B cell (primary cell): ENCODE results near the gene DNAH12. TPM values are rescaled to one million over a fixed set of nuclear protein-coding genes. Genes with fewer than 3 reads are reported as not detected.
"Not testable (repeated sequence)": the region's sequence is repeated elsewhere in the genome, so short reads cannot be mapped to it uniquely, and the experiment has no call there.

Experiments
- ATAC-seq: fragments of 200-7000 bp; cut with Tn5 transposase; one replicate; pipeline ENCODE4 v1.10.0; 2021; ENCODE audit warnings: low read depth, mild to moderate bottlenecking, moderate number of reproducible peaks, moderate library complexity
- CTCF ChIA-PET: fragments of 350-600 bp; sonication (Branson Sonifier 250); formaldehyde crosslinking; loops from one replicate; lab custom pipeline; 2021; ENCODE audit warnings: antibody characterized with exemption, inconsistent platforms; lab: Charles Lee
- POLR2A ChIA-PET: fragments of 350-600 bp; sonication (Branson Sonifier 250); formaldehyde crosslinking; loops from one replicate; lab custom pipeline; 2021; ENCODE audit warnings: antibody characterized with exemption; lab: Charles Lee
- DNase-seq: peaks from one replicate; pipeline ENCODE4 v3.0.0; 2013
- H2AFZ ChIP-seq: 2 replicates; pipeline ENCODE4 v1.6.1; 2012; ENCODE audit warnings: mild to moderate bottlenecking, low read depth, low read length; ENCODE audit not compliant: insufficient read depth, poor library complexity, severe bottlenecking
- H3K27ac ChIP-seq, 2 donors: 1 replicate in 1 of 2; 2 replicates in 1 of 2; pipeline ENCODE4 v1.5.1; 2012 to 2013; ENCODE audit warnings: low read length in 2 of 2, mild to moderate bottlenecking in 2 of 2, moderate library complexity in 1 of 2
- H3K27me3 ChIP-seq, 4 experiments: fragments of 200-600 bp in 1 of 4; sonication (generic) in 1 of 4; replicated peaks in 1 of 4; 1 replicate in 2 of 4; 2 replicates in 2 of 4; pipeline versions ENCODE4 v1.6.1 to v1.7.0; 2013 to 2016; ENCODE audit warnings: low read length in 3 of 4, mild to moderate bottlenecking in 2 of 4, mixed read lengths in 1 of 4, moderate library complexity in 1 of 4; ENCODE audit not compliant: insufficient read depth in 4 of 4, control insufficient read depth in 3 of 4; ENCODE audit errors: control extremely low read depth in 1 of 4
- H3K36me3 ChIP-seq, 2 experiments: replicated peaks in 1 of 2; 1 replicate in 1 of 2; 2 replicates in 1 of 2; pipeline versions ENCODE4 v1.6.1 to v1.7.1; 2013; ENCODE audit warnings: low read length in 1 of 2; ENCODE audit not compliant: insufficient read depth in 2 of 2, control insufficient read depth in 1 of 2; ENCODE audit errors: control extremely low read depth in 1 of 2, extremely low read depth in 1 of 2
- H3K4me1 ChIP-seq, 2 donors: fragments of 200-600 bp in 1 of 2; sonication (generic) in 1 of 2; 1 replicate in 1 of 2; 2 replicates in 1 of 2; pipeline versions ENCODE4 v1.5.1 to v1.6.1; 2013 to 2017; ENCODE audit warnings: low read length in 2 of 2; ENCODE audit not compliant: control insufficient read depth in 2 of 2, insufficient read depth in 2 of 2
- H3K4me2 ChIP-seq: replicated peaks from 2 replicates; pipeline ENCODE3; 2012; ENCODE audit warnings: mild to moderate bottlenecking, low read depth, low read length; ENCODE audit not compliant: poor library complexity, severe bottlenecking
- H3K4me3 ChIP-seq, 5 experiments: fragments of 200-600 bp in 1 of 5; sonication (generic) in 1 of 5; 1 replicate in 3 of 5; 2 replicates in 2 of 5; pipeline versions ENCODE4 v1.5.1 to v1.7.0; 2011 to 2016; ENCODE audit warnings: low read length in 4 of 5, mild to moderate bottlenecking in 4 of 5, low read depth in 2 of 5, control low read depth in 1 of 5, moderate library complexity in 1 of 5; ENCODE audit not compliant: insufficient read depth in 1 of 5; ENCODE audit errors: control extremely low read depth in 1 of 5, extremely low read depth in 1 of 5
- H3K79me2 ChIP-seq: fragments of 200-600 bp; sonication (generic); one replicate; pipeline ENCODE4 v1.6.0; 2016; ENCODE audit warnings: low read length; ENCODE audit not compliant: control insufficient read depth, insufficient read depth
- H3K9ac ChIP-seq: fragments of 200-600 bp; sonication (generic); 2 replicates; pipeline ENCODE4 v1.6.1; 2017; ENCODE audit warnings: mild to moderate bottlenecking, low read length, moderate library complexity
- H3K9me3 ChIP-seq, 3 donors: one replicate each; pipeline versions ENCODE4 v1.6.1 to v1.7.1; 2013; ENCODE audit warnings: low read length in 2 of 3; ENCODE audit not compliant: control insufficient read depth in 2 of 3, insufficient read depth in 1 of 3; ENCODE audit errors: control extremely low read depth in 1 of 3
- H4K20me1 ChIP-seq: 2 replicates; pipeline ENCODE4 v1.6.0; 2012; ENCODE audit warnings: mild to moderate bottlenecking, low read length; ENCODE audit not compliant: insufficient read depth, control insufficient read depth, poor library complexity, severe bottlenecking
- H3K27ac Mint-ChIP-seq: one replicate; pipeline ENCODE4 v1.8.0; 2021; ENCODE audit warnings: mixed read lengths
- H3K27me3 Mint-ChIP-seq: one replicate; pipeline ENCODE4 v1.8.0; 2021; ENCODE audit warnings: mixed read lengths
- H3K4me1 Mint-ChIP-seq: one replicate; pipeline ENCODE4 v1.8.0; 2021; ENCODE audit warnings: mixed read lengths
- H3K4me3 Mint-ChIP-seq: one replicate; pipeline ENCODE4 v1.8.0; 2021; ENCODE audit warnings: mixed read lengths
- H3K9me3 Mint-ChIP-seq: one replicate; pipeline ENCODE4 v1.8.0; 2022; ENCODE audit warnings: mixed read lengths; ENCODE audit not compliant: insufficient read depth
- CTCF ChIP-seq: fragments of 200-600 bp; IDR thresholded peaks from one replicate; pipeline ENCODE4 v1.8.0; 2022; ENCODE audit warnings: antibody characterized with exemption, mild to moderate bottlenecking
- EZH2 ChIP-seq: IDR thresholded peaks from 2 replicates; pipeline ENCODE4 v1.6.1; 2012; ENCODE audit warnings: borderline replicate concordance, low read depth, mild to moderate bottlenecking, moderate library complexity, low read length; ENCODE audit not compliant: insufficient read depth, poor library complexity, severe bottlenecking
- WGBS: methylation state at CpG from one replicate; pipeline ENCODE4 v1.1.5; 2013; ENCODE audit warnings: missing lambda C conversion rate; ENCODE audit not compliant: insufficient coverage; 5-methylcytosine and 5-hydroxymethylcytosine counted together
- intact Hi-C: fragments of 100-400 bp; cut with micrococcal nuclease; formaldehyde crosslinking; loops from one replicate; pipeline ENCODE4 v1.10.0; 2022
- polyA plus RNA-seq: library from polyadenylated mRNA; depleted of rRNA; stranded (reverse); fragments of >200 nt; gene quantifications from 2 replicates; pipeline ENCODE4 v1.2.3, GENCODE V29; 2012
- total RNA-seq, 2 donors: library from RNA; stranded (reverse); fragments of 120-200 nt in 1 of 2; gene quantifications; 1 replicate in 1 of 2; 2 replicates in 1 of 2; pipeline versions ENCODE4 v1.2.3 to v1.2.4, GENCODE V29; 2013 to 2022

Gene DNAH12
- total and polyA plus RNA-seq, 2 donors (not counting 1 experiment from before 2014, with no cell fraction given) = 0.09 to 0.17 TPM

- TF ChIP-seq EZH2 (no peak), CTCF (no peak)
- Histone ChIP-seq H2AFZ (no peak overlapping the region), H3K27ac (no peak overlapping the region), H3K9ac (no peak overlapping the region), H3K27me3 (no peaks in the 10 kb centered on the region), H3K4me3 (no peak overlapping the region), H3K9me3 (peaks cover 3 to 9% (median 9%) of the 10 kb centered on the region in 3 donors), H3K4me1 (no peaks in the 10 kb centered on the region), H4K20me1 (no peaks in the 10 kb centered on the region), H3K4me2 (no peak overlapping the region), H3K79me2 (no peaks in the 10 kb centered on the region), H3K36me3 (no peaks in the 10 kb centered on the region)
- WGBS = no CpG with 5 or more reads among the region's 1 CpG
- H3K9me3 Mint-ChIP-seq = no peaks in the 10 kb centered on the region
- CTCF ChIA-PET = no interaction called here
- intact Hi-C loops = no loop called here
- no peak overlapping the region for H3K4me3 Mint-ChIP-seq
- H3K27ac Mint-ChIP-seq = no peak overlapping the region
- peaks cover 9% of the 10 kb centered on the region for H3K27me3 Mint-ChIP-seq
- no peaks in the 10 kb centered on the region for H3K4me1 Mint-ChIP-seq
- ATAC-seq = no peak
- no peak for DNase-seq
- POLR2A ChIA-PET = no interaction called here
Observed at GRCh38 chr3:57370341-57370740, 173.8 kb downstream of the DNAH12 start.

GRCh38 chr3:57365089-57365488 lies 179.1 kb downstream of the DNAH12 start:
- H3K9me3 Mint-ChIP-seq, H3K4me2 ChIP-seq, H3K9me3 ChIP-seq, H3K4me3 ChIP-seq, H3K4me1 ChIP-seq, POLR2A ChIA-PET, CTCF ChIA-PET, H3K4me1 Mint-ChIP-seq, H3K27ac Mint-ChIP-seq, intact Hi-C loops, H3K79me2 ChIP-seq, H3K36me3 ChIP-seq, H2AFZ ChIP-seq, H3K27ac ChIP-seq, H3K9ac ChIP-seq, H4K20me1 ChIP-seq, ATAC-seq, H3K27me3 ChIP-seq, DNase-seq, H3K4me3 Mint-ChIP-seq: not testable (repeated sequence)
- WGBS = no CpG with 5 or more reads among the region's 2 CpGs
- H3K27me3 Mint-ChIP-seq = peaks cover 11% of the 10 kb centered on the region

GRCh38 chr3:57356275-57356674 lies 187.9 kb downstream of the DNAH12 start:
- H3K27ac Mint-ChIP-seq, POLR2A ChIA-PET, ATAC-seq, CTCF ChIA-PET, H3K27me3 Mint-ChIP-seq, intact Hi-C loops, H3K4me2 ChIP-seq, H3K4me3 Mint-ChIP-seq, H4K20me1 ChIP-seq, H3K9me3 Mint-ChIP-seq, DNase-seq, H2AFZ ChIP-seq, H3K9me3 ChIP-seq, H3K27ac ChIP-seq, H3K79me2 ChIP-seq, H3K4me3 ChIP-seq, H3K27me3 ChIP-seq, H3K9ac ChIP-seq, H3K36me3 ChIP-seq: not testable (repeated sequence)
- no CpG with 5 or more reads among the region's 1 CpG for WGBS
- peaks cover 5 to 14% of the 10 kb centered on the region in 2 donors for H3K4me1 ChIP-seq
- H3K4me1 Mint-ChIP-seq = peaks cover 14% of the 10 kb centered on the region
